HS-5 (cell line): ENCODE data around the gene TMC2.
"Not testable (repeated sequence)": the region's sequence is repeated elsewhere in the genome, so short reads cannot be mapped to it uniquely, and the experiment has no call there.

ENCODE experiments used
- DNase-seq: peaks from one replicate; pipeline ENCODE4 v3.0.0-alpha.2; 2012; ENCODE audit warnings: low read depth

The TMC2 gene

GRCh38 chr20:2524709-2525506 is 11.5 kb upstream of the TMC2 start:
- DNase-seq: peak; percentile 44

GRCh38 chr20:2526218-2526583 is 10.2 kb upstream of the TMC2 start:
- not testable (repeated sequence) for DNase-seq

- no peak for DNase-seq
Measured at GRCh38 chr20:2527762-2528161, 8.6 kb upstream of the TMC2 start.

GRCh38 chr20:2528671-2529271 is 7.6 kb upstream of the TMC2 start:
- no peak for DNase-seq

- DNase-seq: no peak
Measured at GRCh38 chr20:2533118-2533517, 3.3 kb upstream of the TMC2 start.

- DNase-seq: no peak
Measured at GRCh38 chr20:2535711-2536559, 438 bp upstream of the TMC2 start.

GRCh38 chr20:2537101-2537500 is 728 bp downstream of the TMC2 start:
- DNase-seq: no peak

- DNase-seq: no peak
Measured at GRCh38 chr20:2538356-2538755, 2.0 kb downstream of the TMC2 start.

GRCh38 chr20:2538931-2539720 is 2.8 kb downstream of the TMC2 start:
- no peak for DNase-seq

- DNase-seq: no peak
Measured at GRCh38 chr20:2541940-2542339, 5.6 kb downstream of the TMC2 start.

GRCh38 chr20:2542361-2542760 is 6.0 kb downstream of the TMC2 start:
- no peak for DNase-seq

- DNase-seq: no peak
Measured at GRCh38 chr20:2544211-2544610, 7.8 kb downstream of the TMC2 start.

- no peak for DNase-seq
Measured at GRCh38 chr20:2545594-2545993, 9.2 kb downstream of the TMC2 start.

GRCh38 chr20:2557873-2558580 is 21.7 kb downstream of the TMC2 start:
- no peak for DNase-seq

GRCh38 chr20:2558581-2559278 is 22.4 kb downstream of the TMC2 start:
- DNase-seq: no peak

- DNase-seq: no peak
Measured at GRCh38 chr20:2559279-2559626, 22.9 kb downstream of the TMC2 start.

GRCh38 chr20:2559651-2560050 is 23.3 kb downstream of the TMC2 start:
- no peak for DNase-seq

- DNase-seq: no peak
Measured at GRCh38 chr20:2563116-2563515, 26.7 kb downstream of the TMC2 start.

- no peak for DNase-seq
Measured at GRCh38 chr20:2564406-2564805, 28.0 kb downstream of the TMC2 start.

- DNase-seq: no peak
Measured at GRCh38 chr20:2575682-2576081, 39.3 kb downstream of the TMC2 start.

- no peak for DNase-seq
Measured at GRCh38 chr20:2576317-2576727, 39.9 kb downstream of the TMC2 start.
